SK-N-SH (cell line): ENCODE measurements around the gene CALR3. TPM values are rescaled to one million over a fixed set of nuclear protein-coding genes. Genes with fewer than 3 reads are reported as not detected.

Experiments used
- CTCF ChIA-PET: fragments of 300-600, 350-600 bp; formaldehyde crosslinking; extraction: SDS; loops from one replicate; lab custom pipeline; 2021; lab: Yijun Ruan, JAX
- POLR2A ChIA-PET: fragments of 350-600 bp; sonication (Branson Sonifier 250); formaldehyde crosslinking; extraction: SDS; loops from one replicate; lab custom pipeline; 2020; ENCODE audit warnings: antibody characterized with exemption, inconsistent platforms; lab: Yijun Ruan, JAX
- DNase-seq: peaks from one replicate; pipeline ENCODE4 v3.0.0; 2012
- H2AFZ ChIP-seq: fragments of 200-600 bp; sonication (generic); 2 replicates; pipeline ENCODE4 v1.8.1; 2016; ENCODE audit warnings: antibody characterized with exemption, mild to moderate bottlenecking, low read depth
- H3F3A ChIP-seq: fragments of 200-600 bp; sonication (generic); replicated peaks from 2 replicates; pipeline ENCODE3; 2016; ENCODE audit warnings: antibody characterized with exemption, mild to moderate bottlenecking; ENCODE audit not compliant: insufficient read depth
- H3K27ac ChIP-seq, 2 experiments: fragments of 200-500 bp in 1 of 2; fragments of 200-600 bp in 1 of 2; sonication (Bioruptor generic) in 1 of 2; sonication (generic), shearing (Covaris generic) in 1 of 2; 2 replicates each; pipeline versions ENCODE4 v1.5.1 to v1.6.1; 2014 to 2016; ENCODE audit warnings: low read depth in 2 of 2, inconsistent platforms in 1 of 2, low read length in 1 of 2, mild to moderate bottlenecking in 1 of 2, mixed read lengths in 1 of 2
- H3K27me3 ChIP-seq: fragments of 200-600 bp; sonication (generic), shearing (Covaris generic); 2 replicates; pipeline ENCODE4 v1.6.1; 2016; ENCODE audit warnings: mixed run types; ENCODE audit not compliant: insufficient read depth
- H3K36me3 ChIP-seq, 2 experiments: fragments of 200-500 bp in 1 of 2; fragments of 200-600 bp in 1 of 2; sonication (Bioruptor generic) in 1 of 2; sonication (generic) in 1 of 2; replicated peaks in 1 of 2; 2 replicates each; pipeline versions ENCODE3 to v1.5.1; 2014 to 2016; ENCODE audit warnings: low read length in 1 of 2, mild to moderate bottlenecking in 1 of 2; ENCODE audit not compliant: insufficient read depth in 2 of 2, control insufficient read depth in 1 of 2
- H3K4me1 ChIP-seq, 2 experiments: fragments of 200-500 bp in 1 of 2; fragments of 200-600 bp in 1 of 2; sonication (Bioruptor generic) in 1 of 2; sonication (generic), shearing (Covaris generic) in 1 of 2; 2 replicates each; pipeline versions ENCODE4 v1.5.1 to v1.6.1; 2014 to 2016; ENCODE audit warnings: low read depth in 1 of 2, low read length in 1 of 2, mixed run types in 1 of 2; ENCODE audit not compliant: insufficient read depth in 2 of 2, control insufficient read depth in 1 of 2
- H3K4me2 ChIP-seq: fragments of 200-600 bp; sonication (generic), shearing (Covaris generic); 2 replicates; pipeline ENCODE4 v1.6.1; 2017; ENCODE audit warnings: mixed run types
- H3K4me3 ChIP-seq, 2 experiments: fragments of 200-500 bp in 1 of 2; fragments of 200-600 bp in 1 of 2; sonication (Bioruptor generic) in 1 of 2; sonication (generic), shearing (Covaris generic) in 1 of 2; 2 replicates each; pipeline versions ENCODE4 v1.5.1 to v1.8.1; 2014 to 2016; ENCODE audit warnings: low read depth in 2 of 2, inconsistent platforms in 1 of 2, low read length in 1 of 2, mild to moderate bottlenecking in 1 of 2, mixed read lengths in 1 of 2, moderate library complexity in 1 of 2
- H3K79me2 ChIP-seq: fragments of 200-600 bp; sonication (generic); 2 replicates; pipeline ENCODE4 v1.8.1; 2017; ENCODE audit warnings: mild to moderate bottlenecking; ENCODE audit not compliant: insufficient read depth
- H3K9ac ChIP-seq: fragments of 200-600 bp; sonication (generic); 2 replicates; pipeline ENCODE4 v1.6.1; 2017; ENCODE audit warnings: mixed run types
- H3K9me2 ChIP-seq: fragments of 200-600 bp; sonication (generic); 2 replicates; pipeline ENCODE4 v1.6.1; 2017; ENCODE audit warnings: mixed run types
- H3K9me3 ChIP-seq: fragments of 200-600 bp; sonication (generic); 2 replicates; pipeline ENCODE4 v1.6.1; 2017; ENCODE audit warnings: mixed run types, mild to moderate bottlenecking, moderate library complexity
- H4K20me1 ChIP-seq: fragments of 200-600 bp; sonication (generic); 2 replicates; pipeline ENCODE4 v1.6.1; 2017; ENCODE audit warnings: mild to moderate bottlenecking, mixed run types; ENCODE audit not compliant: insufficient read depth
- CHD2 ChIP-seq: fragments of 150-350 bp; IDR thresholded peaks from 2 replicates; pipeline ENCODE4 v1.6.1; 2018; ENCODE audit warnings: low read length; ENCODE audit not compliant: partially characterized antibody
- ELF1 ChIP-seq: IDR thresholded peaks from 2 replicates; pipeline ENCODE4 v1.4.0; 2012
- EP300 ChIP-seq, 2 experiments: IDR thresholded peaks; 2 replicates each; pipeline versions ENCODE4 v1.4.0 to v1.6.1; 2012; ENCODE audit warnings: borderline replicate concordance in 1 of 2, low read depth in 1 of 2, low read length in 1 of 2
- FOSL2 ChIP-seq: IDR thresholded peaks from 2 replicates; pipeline ENCODE4 v1.4.0; 2012; ENCODE audit warnings: low read depth, mild to moderate bottlenecking, moderate library complexity, borderline replicate concordance
- FOXJ3 ChIP-seq: sonication (generic); formaldehyde crosslinking; IDR thresholded peaks from 2 replicates; pipeline ENCODE4 v1.5.1; 2020; ENCODE audit warnings: mild to moderate bottlenecking, missing genetic modification reagents
- GABPA ChIP-seq: IDR thresholded peaks from 2 replicates; pipeline ENCODE4 v1.4.0; 2012; ENCODE audit warnings: low read depth, mild to moderate bottlenecking
- GATA2 ChIP-seq: sonication (generic); formaldehyde crosslinking; IDR thresholded peaks from 2 replicates; pipeline ENCODE4 v1.5.0; 2020; ENCODE audit warnings: mild to moderate bottlenecking, missing genetic modification reagents
- MEF2A ChIP-seq: IDR thresholded peaks from 2 replicates; pipeline ENCODE4 v1.4.0; 2012; ENCODE audit warnings: low read depth, borderline replicate concordance
- MXI1 ChIP-seq: IDR thresholded peaks from 2 replicates; pipeline ENCODE4 v1.6.1; 2012; ENCODE audit warnings: mild to moderate bottlenecking, low read depth, low read length, improper control_type of control experiment
- PBX3 ChIP-seq: IDR thresholded peaks from 2 replicates; pipeline ENCODE4; 2012
- REST ChIP-seq: IDR thresholded peaks from 2 replicates; pipeline ENCODE4 v1.6.1; 2012; ENCODE audit warnings: mild to moderate bottlenecking, low read depth, low read length, moderate library complexity
- SIN3A ChIP-seq: IDR thresholded peaks from 2 replicates; pipeline ENCODE4 v1.6.1; 2012; ENCODE audit warnings: low read depth, mild to moderate bottlenecking, low read length, moderate library complexity, borderline replicate concordance
- USF2 ChIP-seq: fragments of 150-350 bp; IDR thresholded peaks from 2 replicates; pipeline ENCODE4 v1.6.1; 2017; ENCODE audit warnings: antibody characterized with exemption, low read length, low read depth, borderline replicate concordance
- YY1 ChIP-seq: IDR thresholded peaks from 2 replicates; pipeline ENCODE4 v1.4.0; 2012; ENCODE audit warnings: low read depth, mild to moderate bottlenecking
- ZBTB33 ChIP-seq: IDR thresholded peaks from 2 replicates; pipeline ENCODE4 v1.4.0; 2012; ENCODE audit warnings: low read depth, borderline replicate concordance
- WGBS: methylation state at CpG from one replicate; pipeline ENCODE4 v1.1.6; 2017; ENCODE audit warnings: low lambda C conversion rate; 5-methylcytosine and 5-hydroxymethylcytosine counted together
- polyA plus RNA-seq, 3 experiments: library from polyadenylated mRNA; depleted of rRNA; stranded (reverse); fragments of >200 nt; gene quantifications; 2 replicates each; pipeline ENCODE4 v1.2.3, GENCODE V29; 2012

Gene CALR3
- polyA plus RNA-seq, 1 of the 3 experiments (the other 2 are of a cell fraction) = not detected

- ChIA-PET POLR2A (no interaction called here), CTCF (interaction anchor here (0.6 to 1.4 kb wide), 2 partner anchors 19 to 26 kb away, joined by 3 read pairs; partner anchors contain the start of genes C19orf44 and CALR3)
- TF ChIP-seq USF2 (no peak), GATA2 (CRISPR knock-in tag) (no peak), SIN3A (no peak), ZBTB33 (no peak), ELF1 (no peak), GABPA (no peak), MXI1 (no peak), YY1 (no peak), MEF2A (no peak), FOSL2 (no peak), FOXJ3 (CRISPR knock-in tag) (no peak), EP300 (IDR thresholded peaks at IDR 0.05; ENCODE audit: borderline replicate concordance in 1 of 2, low read depth in 1 of 2, low read length in 1 of 2) (no peak), CHD2 (no peak), REST (no peak), PBX3 (no peak)
- no peaks in the 10 kb centered on the region for H4K20me1 ChIP-seq
- peaks cover 3% of the 10 kb centered on the region for H3F3A ChIP-seq
- H3K4me2 ChIP-seq = no peak overlapping the region
- no peak overlapping the region for H3K27ac ChIP-seq
- H2AFZ ChIP-seq = no peak overlapping the region
- H3K36me3 ChIP-seq = no peaks in the 10 kb centered on the region
- no peaks in the 10 kb centered on the region for H3K9me2 ChIP-seq
- WGBS = 93% methylated on average over 1 of the region's 1 CpG
- H3K27me3 ChIP-seq = no peaks in the 10 kb centered on the region; the same call in 1 of the 2 replicates
- H3K4me1 ChIP-seq = peaks cover 0 to under 1% of the 10 kb centered on the region in 2 experiments; a peak in 1 of 4 replicates
- DNase-seq = no peak
- H3K4me3 ChIP-seq = no peak overlapping the region
- H3K9ac ChIP-seq = no peak overlapping the region
- no peaks in the 10 kb centered on the region for H3K79me2 ChIP-seq
- H3K9me3 ChIP-seq = no peaks in the 10 kb centered on the region
Measured at GRCh38 chr19:16477311-16477710, 18.7 kb downstream of the CALR3 start.
